ENCODE data around the gene MEF2D.

Gene MEF2D

DNA sequence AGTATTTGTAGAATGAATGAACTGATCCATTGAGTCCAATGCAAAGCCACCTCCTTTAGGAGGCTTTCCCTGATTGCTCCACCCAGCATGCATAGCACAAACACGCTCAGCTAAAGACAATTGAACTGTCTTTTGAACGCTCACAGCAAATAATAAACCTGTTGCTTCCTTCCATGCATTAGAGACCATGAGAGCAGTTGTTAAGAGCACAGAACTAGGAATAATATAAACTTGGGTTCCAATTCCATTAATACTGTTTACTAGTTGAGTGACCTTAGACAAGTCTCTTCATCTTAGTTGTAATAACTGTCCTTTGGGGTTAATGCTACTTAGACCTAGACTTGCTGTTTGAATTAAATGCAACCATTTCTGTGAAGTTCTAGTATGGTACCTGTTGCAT, 5.9 kb upstream of the MEF2D start:
- H3K9me3 ChIP-seq (replicated peaks; ENCODE audit: low read length), result no peaks in the 10 kb centered on the region

GRCh38 chr1:156505679-156506298, 5.2 kb upstream of the MEF2D start:
- peak overlapping the region; percentile 85 for H3K4me2 ChIP-seq (ENCODE audit: low read length)
- H3K4me3 ChIP-seq (ENCODE audit: low read length), result peak overlapping the region; percentile 48
- no peaks in the 10 kb centered on the region for H3K9me3 ChIP-seq (replicated peaks; ENCODE audit: low read length)
- no peaks in the 10 kb centered on the region for H3K27me3 ChIP-seq (ENCODE audit: control insufficient read depth, insufficient read depth, low read length)
- no peaks in the 10 kb centered on the region for H3K36me3 ChIP-seq (ENCODE audit: insufficient read depth, low read length)
- peak overlapping the region; percentile 97 for H3K9ac ChIP-seq (ENCODE audit: low read depth, low read length)
- peaks cover 69% of the 10 kb centered on the region for H3K4me1 ChIP-seq (ENCODE audit: control insufficient read depth, insufficient read depth, low read length)

More for the DNA sequence above, 5.9 kb upstream of the MEF2D start:
- no peak overlapping the region for H3K4me2 ChIP-seq (ENCODE audit: low read length)
- no peak overlapping the region for H3K9ac ChIP-seq (ENCODE audit: low read depth, low read length)
- no peak overlapping the region for H3K4me3 ChIP-seq (ENCODE audit: low read length)
- H3K4me1 ChIP-seq (ENCODE audit: control insufficient read depth, insufficient read depth, low read length), result peaks cover 68% of the 10 kb centered on the region
- no peaks in the 10 kb centered on the region for H3K27me3 ChIP-seq (ENCODE audit: control insufficient read depth, insufficient read depth, low read length)
- no peaks in the 10 kb centered on the region for H3K36me3 ChIP-seq (ENCODE audit: insufficient read depth, low read length)

DNA sequence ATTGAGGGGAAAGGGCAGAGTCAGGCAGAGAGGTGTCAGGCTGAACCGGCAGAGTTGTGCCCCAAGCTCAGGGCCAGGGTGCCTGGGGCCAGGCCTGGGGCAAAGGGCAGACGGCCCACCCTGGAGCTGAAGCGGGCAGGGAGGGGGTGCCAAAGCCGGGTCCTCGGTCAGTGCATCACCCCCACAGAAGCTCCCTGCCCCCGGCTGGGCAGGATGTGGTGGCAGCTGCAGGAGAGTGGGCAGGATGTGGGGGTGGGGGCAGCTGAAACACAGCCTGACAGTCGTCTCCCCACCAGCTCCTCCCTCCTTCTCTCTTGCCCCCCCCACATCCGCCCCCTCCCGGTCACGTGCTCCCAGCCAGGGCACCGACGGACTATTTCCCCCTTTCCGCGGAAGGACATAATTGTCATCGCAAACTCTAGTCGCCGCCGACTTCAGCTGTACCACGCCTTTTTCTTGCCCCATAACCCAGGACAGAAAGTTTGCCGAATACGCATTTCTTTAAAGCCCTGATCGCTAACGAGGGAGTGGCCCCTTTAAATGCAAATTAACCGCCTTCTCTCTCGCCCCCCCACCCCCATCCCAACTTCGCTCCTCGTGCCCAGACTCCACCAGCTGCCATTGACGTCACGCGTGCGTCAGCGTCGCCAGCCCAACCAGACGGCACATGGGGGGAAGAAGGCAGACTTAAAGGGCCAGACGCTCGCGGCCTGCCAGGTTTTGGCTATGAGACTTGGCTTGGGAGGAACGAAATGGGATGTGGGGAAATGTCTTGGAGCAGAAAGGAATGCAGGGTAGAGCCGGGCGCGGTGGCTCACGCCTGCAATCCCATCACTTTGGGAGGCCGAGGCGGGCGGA, 4.5 kb upstream of the MEF2D start:
- Histone ChIP-seq H3K4me1 (ENCODE audit: control insufficient read depth, insufficient read depth, low read length) (peaks cover 62% of the 10 kb centered on the region), H3K36me3 (ENCODE audit: insufficient read depth, low read length) (no peaks in the 10 kb centered on the region), H3K9ac (ENCODE audit: low read depth, low read length) (peak overlapping the region; percentile 97), H3K9me3 (replicated peaks; ENCODE audit: low read length) (no peaks in the 10 kb centered on the region), H3K27me3 (ENCODE audit: control insufficient read depth, insufficient read depth, low read length) (no peaks in the 10 kb centered on the region), H3K4me3 (ENCODE audit: low read length) (peak overlapping the region; percentile 65), H3K4me2 (ENCODE audit: low read length) (peak overlapping the region; percentile 85)

DNA sequence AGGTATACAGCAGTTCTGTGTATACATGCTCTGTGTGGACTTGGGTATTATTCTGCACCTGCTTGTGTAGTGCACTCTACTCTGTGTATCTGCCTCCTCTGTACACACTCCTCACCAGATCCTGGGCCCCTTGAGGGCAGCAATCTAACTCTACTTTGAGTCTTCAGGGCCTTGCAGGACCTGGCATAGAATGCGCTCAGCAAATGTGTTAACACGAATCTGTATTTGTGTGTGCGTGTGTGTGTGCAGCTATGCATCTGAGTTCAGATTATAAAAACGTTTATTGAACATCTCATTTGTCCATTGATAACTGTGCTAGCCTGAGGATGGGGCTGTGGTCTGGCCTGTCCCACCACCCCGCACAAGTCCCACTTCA, 3.9 kb upstream of the MEF2D start:
- Histone ChIP-seq H3K9me3 (replicated peaks; ENCODE audit: low read length) (no peaks in the 10 kb centered on the region), H3K4me1 (ENCODE audit: control insufficient read depth, insufficient read depth, low read length) (peaks cover 59% of the 10 kb centered on the region), H3K4me2 (ENCODE audit: low read length) (peak overlapping the region; percentile 85), H3K4me3 (ENCODE audit: low read length) (peak overlapping the region; percentile 53), H3K36me3 (ENCODE audit: insufficient read depth, low read length) (no peaks in the 10 kb centered on the region), H3K9ac (ENCODE audit: low read depth, low read length) (peak overlapping the region; percentile 97), H3K27me3 (ENCODE audit: control insufficient read depth, insufficient read depth, low read length) (no peaks in the 10 kb centered on the region)

GRCh38 chr1:156503698-156504437, 3.3 kb upstream of the MEF2D start:
- H3K27me3 ChIP-seq (ENCODE audit: control insufficient read depth, insufficient read depth, low read length), result no peaks in the 10 kb centered on the region
- H3K9ac ChIP-seq (ENCODE audit: low read depth, low read length), result peak overlapping the region; percentile 97
- H3K9me3 ChIP-seq (replicated peaks; ENCODE audit: low read length), result no peaks in the 10 kb centered on the region
- peak overlapping the region; percentile 85 for H3K4me2 ChIP-seq (ENCODE audit: low read length)
- H3K4me1 ChIP-seq (ENCODE audit: control insufficient read depth, insufficient read depth, low read length), result peaks cover 57% of the 10 kb centered on the region
- H3K4me3 ChIP-seq (ENCODE audit: low read length), result peak overlapping the region; percentile 56
- H3K36me3 ChIP-seq (ENCODE audit: insufficient read depth, low read length), result no peaks in the 10 kb centered on the region

DNA sequence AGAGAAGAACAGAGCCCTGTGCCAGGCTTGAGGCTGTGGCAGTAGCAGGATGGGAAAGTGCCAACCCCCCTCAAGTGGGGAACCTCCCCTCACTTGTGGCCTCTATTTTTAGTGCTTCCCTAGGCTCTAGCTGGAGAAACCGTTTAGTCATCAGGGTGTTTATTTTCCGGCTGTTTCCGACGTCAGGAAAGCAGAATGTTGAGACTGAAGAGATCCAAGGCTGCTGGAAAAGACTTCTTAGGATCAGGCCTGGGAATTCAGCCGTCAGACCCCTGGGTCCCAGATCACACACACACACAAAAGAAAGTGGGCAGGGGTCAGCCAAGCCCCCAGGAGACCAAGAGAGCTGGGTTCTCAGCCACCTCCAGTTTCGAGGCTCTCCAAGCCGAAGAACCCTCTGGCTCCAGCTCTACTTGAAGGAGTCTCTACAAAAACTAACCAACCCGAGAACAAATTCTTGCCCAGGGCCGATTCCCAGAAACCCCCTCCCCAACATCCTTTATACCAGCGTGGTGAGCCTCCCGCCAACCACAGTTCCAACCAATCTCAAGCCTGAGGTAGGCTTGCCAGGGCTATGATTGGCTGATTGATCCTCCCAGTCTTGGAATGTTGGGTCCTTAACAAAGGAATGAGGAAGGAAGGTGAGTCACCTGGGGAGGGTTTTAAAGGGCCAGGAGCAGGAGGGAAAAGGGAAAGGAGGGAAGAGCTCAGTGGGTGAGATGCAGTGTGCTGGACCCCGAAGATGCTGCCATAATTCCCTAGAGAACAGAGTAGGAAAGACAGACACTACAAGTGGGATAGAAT, 2.5 kb upstream of the MEF2D start:
- H3K9ac ChIP-seq (ENCODE audit: low read depth, low read length), result peak overlapping the region; percentile 97
- peak overlapping the region; percentile 85 for H3K4me2 ChIP-seq (ENCODE audit: low read length)
- H3K4me3 ChIP-seq (ENCODE audit: low read length), result peak overlapping the region; percentile 56
- H3K4me1 ChIP-seq (ENCODE audit: control insufficient read depth, insufficient read depth, low read length), result peaks cover 57% of the 10 kb centered on the region
- no peaks in the 10 kb centered on the region for H3K36me3 ChIP-seq (ENCODE audit: insufficient read depth, low read length)
- H3K9me3 ChIP-seq (replicated peaks; ENCODE audit: low read length), result no peaks in the 10 kb centered on the region
- no peaks in the 10 kb centered on the region for H3K27me3 ChIP-seq (ENCODE audit: control insufficient read depth, insufficient read depth, low read length)

DNA sequence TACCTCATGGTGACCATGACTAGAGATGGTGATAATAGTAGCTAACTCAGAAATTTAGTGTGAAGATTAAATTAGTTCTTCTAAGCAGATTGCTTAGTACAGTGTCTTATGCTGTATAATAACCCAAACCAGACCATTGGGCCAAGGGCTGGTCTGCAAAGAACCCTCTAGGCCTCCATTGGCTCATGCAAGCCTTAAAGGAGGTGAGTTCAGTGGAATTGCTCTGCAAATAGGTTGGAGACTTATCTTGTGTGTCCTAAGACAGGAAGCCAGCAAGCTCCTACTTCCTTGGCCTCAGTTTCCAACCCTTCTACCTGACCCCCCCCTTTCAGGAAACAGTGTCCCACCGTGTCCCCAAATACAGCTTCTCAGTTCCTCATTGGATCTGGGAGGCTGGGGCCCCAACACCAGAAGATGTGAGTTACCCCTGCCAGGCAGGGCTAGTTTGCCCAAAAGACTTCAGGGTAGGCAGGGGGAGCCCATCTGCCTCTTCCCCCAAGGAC, 1.9 kb upstream of the MEF2D start:
- Histone ChIP-seq H3K4me1 (ENCODE audit: control insufficient read depth, insufficient read depth, low read length) (peaks cover 61% of the 10 kb centered on the region), H3K36me3 (ENCODE audit: insufficient read depth, low read length) (no peaks in the 10 kb centered on the region), H3K4me3 (ENCODE audit: low read length) (peak overlapping the region; percentile 43), H3K9me3 (replicated peaks; ENCODE audit: low read length) (no peaks in the 10 kb centered on the region), H3K4me2 (ENCODE audit: low read length) (peak overlapping the region; percentile 85), H3K27me3 (ENCODE audit: control insufficient read depth, insufficient read depth, low read length) (no peaks in the 10 kb centered on the region), H3K9ac (ENCODE audit: low read depth, low read length) (peak overlapping the region; percentile 97)

DNA sequence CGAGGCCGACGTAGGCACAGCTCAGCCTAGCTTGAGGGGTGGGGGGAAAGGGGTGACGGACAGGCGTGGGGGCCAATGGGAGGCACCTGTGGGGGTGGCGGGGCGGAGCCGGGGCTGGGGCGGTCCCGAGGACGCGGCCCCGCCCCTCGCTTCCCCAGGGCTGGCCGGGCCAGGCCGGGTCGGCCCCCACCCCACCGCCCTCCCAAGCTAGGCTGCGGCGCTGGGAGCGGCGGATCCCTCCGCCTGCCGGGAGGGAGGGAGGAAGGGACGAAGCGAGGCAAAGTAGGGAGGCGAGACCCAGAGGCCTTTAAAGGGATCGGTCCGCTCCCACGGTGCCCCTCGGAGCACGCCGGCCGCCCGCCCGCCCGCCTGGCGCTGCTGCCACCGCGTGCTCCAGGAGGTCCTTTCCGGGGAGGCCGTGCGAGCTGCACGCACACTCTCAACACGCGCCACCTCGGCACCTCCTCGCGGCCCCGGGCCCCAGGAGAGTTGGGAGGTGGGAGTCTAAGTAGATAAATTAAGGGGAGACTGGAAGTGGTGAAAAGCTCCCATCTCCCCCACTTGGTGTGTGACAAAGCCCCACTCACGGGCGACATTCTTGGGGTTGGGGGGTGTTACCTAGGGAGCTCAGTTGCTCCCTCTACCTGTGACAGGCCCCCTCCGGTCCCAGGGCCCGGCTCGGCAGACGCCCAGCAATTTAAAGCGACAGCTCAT, 375 bp upstream of the MEF2D start:
- peak overlapping the region; percentile 99 for H3K9ac ChIP-seq (ENCODE audit: low read depth, low read length)
- H3K4me2 ChIP-seq (ENCODE audit: low read length), result peak overlapping the region; percentile 94
- peak overlapping the region; percentile 89 for H3K4me3 ChIP-seq (ENCODE audit: low read length)
- peaks cover 76% of the 10 kb centered on the region for H3K4me1 ChIP-seq (ENCODE audit: control insufficient read depth, insufficient read depth, low read length)
- no peaks in the 10 kb centered on the region for H3K36me3 ChIP-seq (ENCODE audit: insufficient read depth, low read length)
- no peaks in the 10 kb centered on the region for H3K27me3 ChIP-seq (ENCODE audit: control insufficient read depth, insufficient read depth, low read length)
- H3K9me3 ChIP-seq (replicated peaks; ENCODE audit: low read length), result no peaks in the 10 kb centered on the region

GRCh38 chr1:156499842-156500542, 583 bp downstream of the MEF2D start:
- Histone ChIP-seq H3K9ac (ENCODE audit: low read depth, low read length) (peak overlapping the region; percentile 99), H3K36me3 (ENCODE audit: insufficient read depth, low read length) (peaks cover 5% of the 10 kb centered on the region), H3K27me3 (ENCODE audit: control insufficient read depth, insufficient read depth, low read length) (no peaks in the 10 kb centered on the region), H3K4me3 (ENCODE audit: low read length) (peak overlapping the region; percentile 89), H3K9me3 (replicated peaks; ENCODE audit: low read length) (no peaks in the 10 kb centered on the region), H3K4me2 (ENCODE audit: low read length) (peak overlapping the region; percentile 92), H3K4me1 (ENCODE audit: control insufficient read depth, insufficient read depth, low read length) (peaks cover 78% of the 10 kb centered on the region)

All from skeletal muscle satellite cell (primary cell).